GM19455 (cell line): ENCODE results near the gene ATP8B2.
"Not testable (repeated sequence)": the region's sequence is repeated elsewhere in the genome, so short reads cannot be mapped to it uniquely, and the experiment has no call there.

Experiments used
- ATAC-seq: cut with Tn5 transposase; IDR thresholded peaks from one replicate; pipeline ENCODE4 v1.9.1; 2021; ENCODE audit not compliant: unreplicated experiment

Gene ATP8B2

DNA sequence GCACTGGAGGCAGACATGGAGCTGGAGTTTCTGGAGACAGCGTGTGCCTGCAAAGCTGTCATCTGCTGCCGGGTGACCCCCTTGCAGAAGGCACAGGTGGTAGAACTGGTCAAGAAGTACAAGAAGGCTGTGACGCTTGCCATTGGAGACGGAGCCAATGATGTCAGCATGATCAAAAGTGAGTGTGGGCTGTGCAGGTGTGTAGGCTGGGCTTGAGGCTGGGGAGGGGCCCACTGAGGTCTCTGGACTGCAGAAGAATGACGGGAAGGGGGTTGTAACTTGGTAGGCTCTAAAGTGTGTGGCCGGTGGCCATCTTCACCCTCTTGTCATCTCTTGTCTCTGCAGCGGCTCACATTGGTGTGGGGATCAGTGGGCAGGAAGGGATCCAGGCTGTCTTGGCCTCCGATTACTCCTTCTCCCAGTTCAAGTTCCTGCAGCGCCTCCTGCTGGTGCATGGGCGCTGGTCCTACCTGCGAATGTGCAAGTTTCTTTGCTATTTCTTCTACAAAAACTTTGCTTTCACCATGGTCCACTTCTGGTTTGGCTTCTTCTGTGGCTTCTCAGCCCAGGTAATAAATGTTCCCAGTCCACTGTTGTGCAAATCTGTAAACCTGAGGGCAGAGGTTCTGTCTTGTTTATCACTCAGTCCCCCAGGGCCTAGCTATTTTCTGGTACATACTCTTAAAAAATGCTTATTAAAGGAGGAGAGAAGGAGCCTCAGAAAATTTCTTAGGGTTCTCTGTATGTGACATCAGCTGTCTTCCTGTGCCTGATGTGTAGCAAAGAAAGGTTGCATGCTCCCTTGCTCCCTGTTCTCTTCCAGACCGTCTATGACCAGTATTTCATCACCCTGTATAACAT, 19.9 kb downstream of the ATP8B2 start:
- no peak for ATAC-seq

DNA sequence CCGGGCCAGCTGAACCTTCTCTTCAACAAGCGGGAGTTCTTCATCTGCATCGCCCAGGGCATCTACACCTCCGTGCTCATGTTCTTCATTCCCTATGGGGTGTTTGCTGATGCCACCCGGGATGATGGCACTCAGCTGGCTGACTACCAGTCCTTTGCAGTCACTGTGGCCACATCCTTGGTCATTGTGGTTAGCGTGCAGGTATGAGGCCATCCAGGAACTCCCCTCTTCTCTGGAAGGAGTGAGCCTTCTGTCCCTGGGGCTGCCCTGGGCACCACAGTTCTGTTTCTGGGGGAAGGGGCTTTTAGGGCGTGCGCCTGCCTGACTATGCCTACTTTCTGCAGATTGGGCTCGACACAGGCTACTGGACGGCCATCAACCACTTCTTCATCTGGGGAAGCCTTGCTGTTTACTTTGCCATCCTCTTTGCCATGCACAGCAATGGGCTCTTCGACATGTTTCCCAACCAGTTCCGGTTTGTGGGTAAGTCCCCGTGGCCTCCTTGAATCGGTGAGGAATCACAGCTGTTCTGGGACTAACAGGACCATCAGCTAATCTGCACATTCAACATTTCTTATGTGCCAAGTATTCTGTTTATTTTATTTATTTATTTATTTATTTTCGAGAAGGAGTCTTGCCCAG, 21.1 kb downstream of the ATP8B2 start:
- no peak for ATAC-seq

DNA sequence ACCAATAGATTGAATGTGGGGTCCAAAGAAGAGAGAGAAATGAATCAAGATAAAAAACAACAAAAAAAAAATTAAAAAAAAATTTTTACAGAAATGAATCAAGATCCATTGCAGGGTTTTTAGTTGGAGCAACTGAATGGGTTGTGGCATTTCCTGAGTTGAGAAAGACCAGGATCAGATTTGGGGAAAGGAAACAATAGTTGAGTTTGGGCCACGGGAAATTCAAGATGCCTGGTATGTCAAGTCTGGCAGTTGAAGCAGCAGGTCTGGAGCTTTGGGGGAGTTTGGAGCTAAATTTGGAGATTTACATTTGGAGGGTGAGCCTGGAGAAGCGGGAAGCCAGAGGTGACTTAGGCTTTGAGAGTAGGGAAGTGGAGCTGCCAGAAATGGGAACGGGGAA, 22.6 kb downstream of the ATP8B2 start:
- ATAC-seq: no peak

- ATAC-seq: no peak
These were observed 23.2 kb downstream of the ATP8B2 start for GRCh38 chr1:154348429-154349076.

DNA sequence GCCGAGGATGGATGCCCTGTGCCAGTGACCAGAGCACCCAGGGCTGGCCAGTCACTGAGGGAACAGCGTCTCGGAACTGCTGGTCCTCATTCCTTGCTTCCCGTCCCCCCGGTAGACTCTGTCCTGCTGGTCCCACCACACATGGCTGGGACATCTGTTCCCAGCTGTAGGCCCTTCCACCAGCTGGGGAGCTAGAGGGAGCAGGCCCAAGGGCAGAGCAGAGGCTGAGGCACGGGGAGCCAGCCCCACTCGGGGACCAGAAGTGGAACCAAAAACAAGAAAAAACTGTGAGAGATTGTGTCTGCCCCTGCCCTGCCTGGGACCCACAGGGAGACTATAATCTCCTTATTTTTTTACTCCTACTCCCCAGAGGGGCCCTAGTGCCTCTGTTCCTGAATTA, 23.8 kb downstream of the ATP8B2 start:
- no peak for ATAC-seq

- no peak for ATAC-seq
These were observed 25.1 kb downstream of the ATP8B2 start for GRCh38 chr1:154350383-154350782.

DNA sequence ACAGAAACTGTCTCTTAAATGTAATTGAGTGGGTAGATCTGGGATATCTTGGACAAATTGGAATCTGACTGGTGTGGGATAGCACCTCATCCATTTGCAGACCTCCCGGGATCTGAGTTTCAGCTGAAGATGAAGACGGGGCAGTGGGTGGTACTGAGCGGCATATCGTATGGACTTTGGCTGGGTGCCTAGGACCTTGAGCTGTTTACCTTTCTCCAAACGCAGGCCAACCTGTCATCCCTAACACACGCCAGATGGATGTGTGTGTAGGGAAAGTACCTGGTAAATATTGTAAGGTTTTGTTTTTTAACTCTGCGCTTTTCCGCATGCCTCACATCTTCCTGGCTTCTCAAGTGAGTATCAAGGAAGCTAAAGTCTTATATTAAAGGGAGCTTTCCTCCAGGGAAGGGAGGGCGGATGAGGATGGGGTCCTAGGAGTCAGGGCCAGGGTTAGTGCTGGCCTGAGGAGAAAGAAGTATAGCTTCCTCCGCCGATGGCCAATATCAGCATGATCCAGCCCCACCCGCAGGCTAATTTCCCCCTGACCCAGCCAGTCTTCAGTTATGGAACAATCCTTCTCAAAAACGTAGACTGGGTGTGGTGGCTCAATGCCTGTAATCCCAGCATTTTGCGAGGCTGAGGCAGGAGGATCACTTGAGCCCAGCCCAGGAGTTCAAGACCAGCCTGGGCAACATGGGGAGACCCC, 26.2 kb downstream of the ATP8B2 start:
- no peak for ATAC-seq

DNA sequence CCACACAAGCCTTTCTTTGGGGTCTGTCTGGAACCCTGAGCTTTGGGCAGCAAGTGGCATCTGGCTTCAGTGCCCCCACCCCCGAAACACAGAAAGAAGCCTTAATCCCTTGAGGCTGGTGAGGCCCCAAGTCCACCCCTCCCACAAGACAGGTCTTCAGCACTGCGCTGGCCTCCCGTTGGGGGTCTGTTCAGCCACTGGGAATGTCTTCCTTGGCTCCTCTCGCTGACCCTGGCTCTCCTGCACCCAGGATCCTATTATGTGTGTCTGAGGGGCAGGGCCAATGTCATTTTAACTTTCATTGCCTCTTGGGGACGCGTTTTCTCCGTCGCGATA, 26.9 kb downstream of the ATP8B2 start:
- no peak for ATAC-seq

DNA sequence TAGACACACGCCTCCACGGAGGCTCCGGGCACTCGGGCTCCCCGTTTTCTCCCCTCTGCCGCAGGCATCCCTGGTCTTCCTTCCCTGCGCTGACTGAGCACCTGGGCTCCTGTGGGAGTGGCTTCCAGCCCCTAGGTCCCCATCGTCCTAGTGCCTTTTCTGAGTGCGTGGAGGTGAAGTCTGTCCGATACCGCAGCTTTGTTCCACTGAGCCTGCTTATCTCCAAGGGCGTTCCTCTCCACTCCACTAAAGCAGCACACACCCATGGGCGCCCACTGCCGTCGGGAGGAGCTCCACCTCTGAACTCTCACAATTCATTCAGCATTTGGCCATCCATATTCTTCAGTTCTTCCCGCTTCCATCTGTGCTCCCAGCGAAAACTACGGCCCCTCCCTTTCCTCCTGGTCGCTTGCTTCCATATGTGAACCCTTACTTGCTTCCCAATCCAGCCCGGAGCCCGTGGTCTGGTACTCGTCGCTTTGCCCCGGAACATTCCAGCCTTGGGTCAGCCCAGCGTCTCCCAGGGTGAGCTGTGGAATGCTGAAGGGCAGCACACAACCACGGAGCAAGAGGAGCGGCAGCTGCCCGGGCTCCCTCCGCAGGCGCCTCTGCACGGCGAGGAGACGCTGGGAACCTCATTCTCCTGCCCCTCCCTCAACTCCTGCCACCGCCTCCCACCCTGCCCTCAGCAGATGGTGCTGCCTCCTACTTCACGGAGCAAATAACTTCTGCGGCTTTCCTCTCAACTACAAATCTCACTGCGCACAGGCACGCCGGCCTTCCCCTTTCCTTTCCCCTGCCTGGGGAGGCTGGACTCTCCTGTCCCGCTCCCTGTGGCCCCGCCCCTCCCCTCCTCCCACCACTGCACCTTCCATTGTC, 27.5 kb downstream of the ATP8B2 start:
- no peak for ATAC-seq

DNA sequence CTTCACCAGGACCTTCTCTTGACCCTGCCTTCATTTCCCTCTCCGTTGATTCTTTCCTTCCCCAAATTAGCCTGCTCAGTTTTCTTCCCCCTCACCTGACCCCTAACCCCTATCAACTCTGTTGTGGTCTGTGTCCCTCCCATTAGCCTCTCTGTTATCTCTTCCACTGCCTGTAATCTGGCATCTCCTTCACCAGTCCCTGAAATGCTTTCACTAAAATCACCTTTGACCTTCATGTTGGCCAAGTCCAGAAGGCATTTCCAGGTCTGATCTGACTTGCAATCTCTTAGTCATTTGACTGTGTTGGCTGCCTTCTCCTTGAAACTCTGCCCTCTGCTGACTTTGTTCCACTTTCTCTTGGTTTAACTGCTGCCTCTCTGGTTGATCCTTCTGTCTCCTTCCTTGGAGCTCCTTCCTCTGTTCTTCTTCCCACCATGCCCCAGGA, 28.2 kb downstream of the ATP8B2 start:
- no peak for ATAC-seq

DNA sequence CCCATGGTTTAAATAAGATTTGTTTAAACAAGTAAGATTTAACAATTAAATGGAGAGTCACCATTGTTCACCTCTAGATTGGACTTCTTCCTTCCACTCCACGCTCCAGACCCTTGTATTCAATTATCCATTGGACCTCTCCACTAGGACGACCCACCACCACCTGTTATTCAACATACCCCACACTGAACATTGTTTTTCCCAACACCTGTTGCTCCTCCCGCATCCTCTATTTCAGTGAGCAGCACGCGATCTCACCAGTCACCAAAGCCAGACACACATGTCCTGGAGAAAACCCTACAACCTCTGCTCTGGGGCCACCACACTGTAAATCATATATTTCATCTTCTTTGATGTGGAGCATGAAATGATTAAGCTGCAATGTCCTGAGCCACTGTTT, 28.6 kb downstream of the ATP8B2 start:
- ATAC-seq: no peak

DNA sequence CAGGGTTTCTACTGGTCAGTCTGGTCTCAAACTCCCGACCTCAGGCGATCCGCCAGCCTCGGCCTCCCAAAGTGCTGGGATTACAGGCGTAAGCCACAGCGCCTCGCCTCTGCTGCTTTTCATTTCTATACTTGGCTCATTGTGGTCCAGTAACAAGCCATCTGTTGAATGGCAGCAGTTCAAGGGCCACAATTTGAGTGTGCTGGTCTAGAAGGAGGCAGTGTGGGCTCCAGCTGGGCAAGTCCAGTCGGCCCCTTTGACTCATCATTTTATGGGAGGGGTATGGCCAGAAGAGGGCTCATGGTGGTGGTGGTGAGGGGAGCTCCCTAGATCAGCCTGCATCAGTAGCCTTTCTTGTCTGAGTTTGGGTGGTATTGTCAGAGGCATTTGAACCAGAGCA, 33.2 kb downstream of the ATP8B2 start:
- no peak for ATAC-seq

DNA sequence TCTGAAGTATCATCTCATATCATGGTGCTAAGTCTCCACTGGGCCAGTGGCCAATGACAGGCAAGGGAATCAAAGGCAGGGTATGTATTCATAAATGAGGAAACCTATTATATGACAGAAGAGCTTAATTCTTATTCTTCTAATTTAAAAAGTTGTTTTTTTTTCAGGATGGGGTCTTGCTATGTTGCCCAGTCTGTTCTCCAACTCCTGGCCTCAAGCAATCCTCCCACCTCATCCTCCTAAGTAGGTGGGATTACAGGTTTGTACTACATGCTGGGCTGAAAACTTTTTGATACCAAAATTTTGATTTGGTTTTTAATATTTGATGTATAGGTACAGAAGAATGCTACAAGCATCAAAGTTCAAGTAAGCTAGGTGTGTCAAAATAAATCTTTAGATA, 35.0 kb downstream of the ATP8B2 start:
- ATAC-seq: no peak

GRCh38 chr1:154360881-154361280, 35.6 kb downstream of the ATP8B2 start:
- not testable (repeated sequence) for ATAC-seq

DNA sequence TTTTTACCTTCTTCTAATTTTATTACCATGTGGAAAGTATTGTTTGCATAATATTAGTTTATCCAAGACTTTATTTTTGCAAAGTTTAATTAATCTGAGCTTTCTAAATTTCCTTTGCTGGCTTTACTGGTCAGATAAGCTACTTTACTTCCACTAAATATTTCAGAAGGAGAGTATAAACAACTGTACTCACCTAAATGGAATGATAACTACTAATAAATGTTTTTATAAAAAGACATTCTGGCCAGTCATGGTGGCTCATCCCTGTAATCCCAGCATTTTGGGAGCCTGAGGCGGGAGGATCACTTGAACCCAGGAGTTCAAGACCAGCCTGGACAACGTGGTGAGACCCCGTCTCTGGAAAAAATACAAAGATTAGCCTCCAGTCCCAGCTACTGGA, 36.0 kb downstream of the ATP8B2 start:
- no peak for ATAC-seq

- no peak for ATAC-seq
These were observed 46.1 kb downstream of the ATP8B2 start for GRCh38 chr1:154371436-154371835.

- ATAC-seq: not testable (repeated sequence)
These were observed 48.5 kb downstream of the ATP8B2 start for GRCh38 chr1:154373777-154374357.

DNA sequence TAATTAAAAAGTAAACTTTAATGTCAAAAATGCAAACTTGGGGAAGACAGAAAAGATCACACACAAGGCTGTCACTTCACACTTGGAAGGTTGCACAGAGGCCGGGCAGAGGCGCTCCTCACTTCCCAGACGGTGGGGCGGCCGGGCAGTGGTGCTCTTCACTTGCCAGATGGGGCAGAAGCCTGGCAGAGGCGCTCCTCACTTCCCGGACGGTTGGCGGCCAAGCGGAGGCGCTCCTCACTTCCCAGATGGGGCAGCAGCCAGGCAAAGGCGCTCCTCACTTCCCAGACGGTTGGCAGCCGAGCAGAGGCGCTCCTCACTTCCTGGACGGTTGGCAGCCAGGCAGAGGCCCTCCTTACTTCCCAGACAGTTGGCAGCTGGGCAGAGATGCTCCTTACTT, 54.0 kb downstream of the ATP8B2 start:
- no peak for ATAC-seq

- no peak for ATAC-seq
These were observed 59.5 kb downstream of the ATP8B2 start for GRCh38 chr1:154384650-154385489.
